ENCODE results near the gene NPTXR.
A peak's percentile ranks its signal among the peaks of the same experiment; 100 is the strongest.

NPTXR gene

DNA sequence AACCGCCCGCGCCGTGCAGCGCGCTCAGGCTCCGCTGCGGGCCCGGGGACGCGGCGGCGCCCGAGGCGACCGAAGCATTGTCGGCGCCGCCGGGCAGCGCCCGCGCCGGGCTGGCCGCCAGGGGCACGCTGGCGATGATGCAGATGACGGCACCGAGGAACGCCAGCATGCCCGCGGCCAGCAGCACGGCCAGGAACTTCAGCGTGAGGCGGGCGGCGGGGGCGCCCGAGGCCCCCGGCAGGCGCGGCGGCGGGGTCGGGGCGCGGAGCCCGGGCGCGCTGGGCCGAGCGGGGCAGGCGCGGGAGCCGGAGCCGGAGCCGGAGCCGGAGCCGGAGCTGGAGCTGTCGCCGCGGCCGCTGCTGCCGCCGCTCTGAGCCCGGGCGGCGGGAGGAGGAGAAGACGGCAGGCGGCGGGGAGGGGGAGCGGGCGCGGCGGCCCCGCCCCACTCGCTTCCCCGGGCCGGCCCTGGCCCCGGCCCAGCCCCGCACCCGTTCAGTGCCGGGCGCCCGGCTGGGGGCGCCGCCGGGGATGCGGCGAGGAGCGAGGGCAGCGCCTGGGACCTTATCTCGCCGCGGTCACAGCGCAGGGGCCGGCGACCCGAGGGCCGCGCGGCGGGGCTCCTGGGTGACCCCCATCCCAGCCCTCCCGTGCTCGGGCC is at the start of gene NPTXR:
NPTXR (minus strand) TSS at position 372 of the 658 bp plus-strand sequence.
- no peak for DNase-seq

GRCh38 chr22:38891256-38891655 is 47.4 kb upstream of the NPTXR start:
- no peak for DNase-seq

GRCh38 chr22:38890377-38890776 is 46.5 kb upstream of the NPTXR start:
- no peak for DNase-seq

DNA sequence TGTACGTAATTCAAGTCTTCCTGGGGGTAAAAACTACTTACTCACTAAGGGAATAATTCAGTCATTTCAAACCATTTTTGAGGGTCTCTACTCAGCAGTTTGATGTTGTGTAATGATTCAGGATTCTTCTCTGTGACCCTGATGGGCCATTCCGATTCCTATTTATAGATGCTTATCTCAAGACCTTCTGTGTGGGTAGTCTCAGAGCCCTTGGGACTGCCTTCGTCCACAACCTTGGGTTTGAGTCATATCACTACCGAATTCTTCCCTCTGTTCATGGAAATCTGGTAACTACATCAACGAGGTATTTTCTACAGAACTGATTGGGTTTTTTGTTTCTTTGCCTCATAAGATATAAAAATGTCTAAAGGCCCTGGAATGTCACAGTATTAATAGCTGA is 42.5 kb upstream of the NPTXR start:
- DNase-seq, result no peak

GRCh38 chr22:38882972-38883622 is 39.3 kb upstream of the NPTXR start:
- DNase-seq, result no peak

DNA sequence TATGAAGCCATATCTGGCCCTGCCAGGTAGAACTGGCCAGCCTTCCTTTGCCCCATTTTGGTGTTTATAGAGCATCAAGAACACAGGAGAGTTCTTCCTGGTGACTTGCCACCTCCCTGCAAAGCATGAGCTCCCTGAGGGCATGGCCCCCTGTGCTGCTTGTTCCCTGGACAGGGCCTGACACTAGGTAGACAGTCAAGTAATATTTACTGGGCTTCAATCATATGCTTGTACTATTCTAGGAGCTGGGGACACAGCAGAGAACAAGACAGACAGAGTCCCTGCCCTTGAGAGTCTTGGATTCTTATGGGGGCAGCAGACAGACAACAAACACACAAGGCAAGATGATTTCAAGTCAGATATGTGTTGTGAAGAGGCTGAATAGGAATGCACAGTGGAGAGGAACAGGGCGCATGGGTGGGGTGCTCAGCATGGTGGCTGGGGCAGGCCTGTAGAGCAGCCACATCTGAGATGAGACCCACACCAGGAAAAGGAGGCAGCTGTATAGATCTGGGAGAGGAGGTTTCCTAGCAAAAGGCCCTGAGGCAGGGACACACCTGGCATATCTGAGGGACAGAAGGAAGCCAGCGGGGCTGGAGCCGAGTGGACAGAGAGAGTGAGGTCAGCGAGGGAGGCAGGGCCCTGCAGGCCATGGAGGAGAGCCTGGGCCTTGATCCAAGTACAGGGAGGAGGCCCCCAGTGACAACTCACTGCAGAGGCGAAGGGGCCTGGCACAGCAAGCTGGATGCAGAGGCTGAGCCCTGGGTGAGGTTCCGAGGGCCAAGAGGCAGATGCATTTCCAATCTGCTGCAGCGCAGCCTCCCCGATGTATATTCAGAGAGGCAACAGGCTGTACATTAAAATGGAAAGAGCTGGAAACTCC is 38.4 kb upstream of the NPTXR start:
- no peak for DNase-seq

GRCh38 chr22:38881464-38881871 is 37.6 kb upstream of the NPTXR start:
- DNase-seq, result no peak

- DNase-seq, result no peak
These were observed 36.1 kb upstream of the NPTXR start for GRCh38 chr22:38879961-38880360.

GRCh38 chr22:38879108-38879729 is 35.4 kb upstream of the NPTXR start:
- DNase-seq, result no peak

DNA sequence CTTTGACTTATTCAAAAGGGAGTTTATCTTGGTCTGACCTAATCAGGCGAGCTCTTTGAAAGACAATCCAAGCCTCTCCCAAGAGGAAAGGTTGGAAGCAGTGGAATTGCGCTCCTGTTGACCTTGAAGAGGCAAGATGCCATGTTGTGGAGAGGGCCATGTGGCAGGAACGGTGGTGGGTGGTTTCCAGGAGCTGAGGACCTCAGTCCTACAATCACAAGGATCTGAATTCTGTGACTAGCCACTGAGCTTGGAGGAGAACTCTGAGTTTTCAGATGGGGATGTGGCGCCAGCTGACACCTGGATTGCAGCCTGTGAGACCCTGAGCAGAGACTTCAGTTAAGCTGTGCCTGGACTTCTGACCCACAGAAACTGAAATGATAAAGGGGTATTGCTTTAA is 34.2 kb upstream of the NPTXR start:
- no peak for DNase-seq

DNA sequence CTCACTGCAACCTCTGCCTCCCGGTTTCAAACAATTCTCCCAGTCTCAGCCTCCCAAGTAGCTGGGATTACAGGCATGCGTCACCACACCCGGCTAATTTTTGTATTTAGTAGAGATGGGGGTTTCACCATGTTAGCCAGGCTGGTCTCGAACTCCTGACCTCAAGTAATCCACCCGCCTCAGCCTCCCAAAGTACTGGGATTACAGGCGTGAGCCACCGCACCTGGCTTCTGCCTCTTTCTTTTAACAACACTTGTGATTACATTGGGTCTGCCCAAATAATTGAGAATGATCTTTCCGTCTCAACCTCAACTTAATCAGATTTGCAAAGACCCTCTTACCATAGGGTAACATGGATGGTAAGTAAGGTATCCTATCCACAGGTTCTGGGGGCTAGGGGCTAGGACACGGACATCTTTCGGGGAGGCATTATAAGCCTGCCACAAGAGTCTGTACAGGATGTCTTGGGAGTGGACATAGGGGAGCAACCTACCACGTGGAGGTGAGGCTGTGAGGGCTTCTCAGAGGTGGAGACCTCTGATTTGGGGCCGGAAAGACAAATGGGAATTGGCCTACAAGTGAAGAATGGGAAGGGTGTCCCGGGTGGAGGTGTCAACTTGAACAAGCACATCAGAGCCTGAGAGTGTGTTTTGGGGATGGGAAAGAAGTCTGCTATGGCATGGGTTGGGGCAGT is 30.8 kb upstream of the NPTXR start:
- no peak for DNase-seq

GRCh38 chr22:38873469-38874411 is 29.9 kb upstream of the NPTXR start:
- DNase-seq, result no peak

- no peak for DNase-seq
These were observed 29.0 kb upstream of the NPTXR start for GRCh38 chr22:38872831-38873248.

GRCh38 chr22:38872172-38872830 is 28.5 kb upstream of the NPTXR start, which contains the start of gene CBX6:
CBX6 (minus strand) TSS chr22:38872216; CDS start chr22:38872190, 26 bp downstream.
- peak; percentile 50 for DNase-seq

DNA sequence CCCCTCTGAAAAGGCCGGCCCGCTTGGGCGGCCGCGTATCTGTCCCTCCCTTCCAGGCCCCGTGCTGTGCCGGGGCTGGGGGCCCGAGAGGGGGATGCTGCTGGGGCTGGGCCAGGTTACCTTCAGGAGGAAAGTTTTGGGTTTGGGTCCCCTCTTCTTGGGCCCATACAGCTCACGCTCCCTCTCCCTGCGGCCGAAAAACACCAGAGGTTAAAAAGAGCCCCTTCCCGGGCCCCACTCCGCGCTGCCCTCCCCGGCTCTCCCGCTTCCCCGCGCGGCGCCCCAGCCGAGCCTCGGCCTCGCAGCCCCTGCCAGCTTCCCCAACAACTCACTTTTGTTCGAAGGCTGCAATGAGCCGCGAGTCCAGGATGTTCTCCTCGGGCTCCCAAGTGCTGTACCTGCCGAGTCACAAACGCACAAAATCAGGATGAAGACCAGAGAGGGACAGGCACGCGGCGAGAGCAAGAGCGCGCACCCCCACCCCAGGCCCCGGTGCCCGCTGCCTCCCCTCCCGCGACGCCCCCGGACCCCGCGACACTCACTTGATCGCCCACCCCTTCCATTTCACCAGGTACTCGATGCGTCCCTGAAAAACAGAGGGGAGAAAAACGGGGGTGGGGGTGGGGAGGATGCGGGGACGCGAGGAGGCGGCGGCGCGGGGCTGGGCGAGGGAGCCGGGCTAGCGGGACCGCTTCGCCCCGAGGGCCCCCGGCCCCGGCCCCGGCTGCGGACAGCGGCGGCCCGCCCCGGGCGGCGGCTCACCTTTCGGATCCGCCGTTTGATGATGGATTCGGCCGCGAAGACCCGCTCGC is 27.7 kb upstream of the NPTXR start:
- DNase-seq, result no peak

- no peak for DNase-seq
These were observed 27.0 kb upstream of the NPTXR start for GRCh38 chr22:38870791-38871359.

DNA sequence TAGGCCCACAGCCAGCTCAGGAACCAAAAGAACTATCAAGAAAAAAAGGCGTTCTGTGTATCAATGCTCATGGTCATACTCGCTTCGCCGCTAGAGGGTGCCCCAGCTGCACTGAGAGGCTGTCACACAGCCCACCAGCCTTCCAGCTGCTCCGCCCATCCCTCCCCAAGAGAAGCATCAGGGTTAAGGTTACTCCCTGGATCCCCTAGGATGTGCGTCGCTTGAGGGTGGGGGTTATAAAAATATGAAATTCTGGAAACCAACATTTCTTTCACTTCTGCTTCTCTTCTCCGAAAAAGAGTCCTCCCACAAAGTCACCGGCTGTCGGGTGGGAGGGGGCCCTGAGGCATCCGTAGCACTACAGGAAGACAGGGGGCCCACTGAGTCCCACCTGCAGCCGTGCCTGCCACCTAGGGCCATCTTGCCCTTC is 26.5 kb upstream of the NPTXR start:
- DNase-seq, result peak; percentile 25

DNA sequence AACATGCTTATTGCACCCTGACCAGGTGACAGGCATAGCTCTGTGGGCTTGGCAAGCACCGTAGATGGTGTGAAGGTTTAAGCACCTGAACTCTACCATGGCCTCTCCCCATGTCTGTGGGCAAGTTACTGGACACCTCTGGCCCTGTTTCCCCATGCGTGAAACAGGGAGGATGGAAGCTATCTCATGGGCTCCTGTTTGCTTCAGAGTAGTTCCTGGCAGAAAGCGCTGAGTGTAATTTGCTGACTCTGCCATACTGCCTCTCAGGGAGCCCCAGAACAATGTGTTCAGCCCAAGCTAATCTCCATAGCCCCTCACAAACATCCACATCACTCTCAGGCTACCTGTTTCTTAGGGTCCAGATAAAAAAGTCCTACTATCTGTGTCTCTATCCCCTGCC is 25.8 kb upstream of the NPTXR start:
- no peak for DNase-seq

DNA sequence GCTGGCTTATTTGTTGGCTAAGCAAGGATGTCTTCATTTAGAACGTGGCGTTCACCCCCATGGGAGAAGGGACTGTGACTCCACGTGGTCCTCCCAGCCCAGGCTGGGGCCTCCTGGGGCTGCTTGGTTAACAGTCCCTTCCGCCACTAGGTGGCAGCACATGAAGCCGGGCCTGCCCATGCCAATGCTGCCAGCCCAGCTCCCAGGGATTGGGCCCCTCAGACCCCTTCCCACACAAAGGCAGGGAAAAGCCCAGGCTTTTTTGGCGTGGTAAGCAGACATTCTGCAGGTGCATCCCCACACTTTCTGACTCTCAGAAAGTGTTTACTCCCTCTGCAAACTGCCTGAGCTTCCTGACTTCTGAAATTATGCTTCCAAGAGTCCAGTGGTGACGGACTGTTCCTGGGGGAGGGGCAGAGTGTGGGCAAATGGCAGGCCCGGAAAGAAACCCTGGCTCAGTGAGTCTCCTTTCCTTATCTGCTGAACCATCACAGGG is 25.1 kb upstream of the NPTXR start:
- no peak for DNase-seq
